NT2/D1 (cell line): ENCODE data around the gene LTBP1.
"Not testable (repeated sequence)": the region's sequence is repeated elsewhere in the genome, so short reads cannot be mapped to it uniquely, and the experiment has no call there.

ENCODE experiments used
- DNase-seq: peaks from one replicate; pipeline ENCODE4 v3.0.0-alpha.2; 2011; ENCODE audit warnings: low read depth, low spot score
- H3K27me3 ChIP-seq: 2 replicates; pipeline ENCODE4 v1.6.0; 2011; ENCODE audit warnings: mild to moderate bottlenecking; ENCODE audit not compliant: insufficient read length, insufficient read depth
- H3K36me3 ChIP-seq: 2 replicates; pipeline ENCODE4 v1.6.1; 2011; ENCODE audit warnings: mild to moderate bottlenecking, low read length, mixed read lengths; ENCODE audit not compliant: insufficient read depth, insufficient read length
- H3K4me1 ChIP-seq: 2 replicates; pipeline ENCODE4 v1.5.1; 2011; ENCODE audit not compliant: insufficient read depth, insufficient read length
- H3K4me3 ChIP-seq: 2 replicates; pipeline ENCODE4 v1.5.1; 2011; ENCODE audit warnings: low read depth; ENCODE audit not compliant: insufficient read length
- H3K9ac ChIP-seq: 2 replicates; pipeline ENCODE4 v1.6.0; 2011; ENCODE audit warnings: low read depth; ENCODE audit not compliant: insufficient read length
- H3K9me3 ChIP-seq: 2 replicates; pipeline ENCODE4 v1.5.1; 2011; ENCODE audit warnings: mild to moderate bottlenecking, low read length; ENCODE audit not compliant: insufficient read depth
- SUZ12 ChIP-seq: IDR thresholded peaks from 2 replicates; pipeline ENCODE4 v1.6.1; 2011; ENCODE audit not compliant: insufficient read length, insufficient read depth; ENCODE audit errors: extremely low read depth
- YY1 ChIP-seq: IDR thresholded peaks from 2 replicates; pipeline ENCODE4 v1.6.1; 2011; ENCODE audit not compliant: insufficient read length, insufficient read depth
- ZNF274 ChIP-seq: IDR thresholded peaks from 2 replicates; pipeline ENCODE4 v1.6.1; 2011; ENCODE audit warnings: mild to moderate bottlenecking, low read depth, low read length

The LTBP1 gene

DNA sequence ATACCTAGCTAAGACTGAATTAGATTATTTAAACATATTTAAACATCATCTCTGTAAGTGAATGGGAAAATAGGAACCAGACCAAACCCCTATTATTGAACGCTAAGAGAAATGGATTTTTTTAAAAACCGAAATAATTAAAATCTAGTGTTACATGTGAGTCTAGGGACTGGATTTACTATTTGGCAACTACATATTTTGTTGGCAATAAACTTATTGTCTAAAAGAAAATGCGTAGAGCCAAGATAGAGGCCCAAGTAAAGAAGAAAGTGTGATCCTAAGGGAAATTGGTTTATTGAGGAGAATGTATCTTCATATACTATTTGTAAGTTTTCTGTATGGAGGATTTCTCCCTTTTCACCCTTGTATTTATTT is 105.6 kb downstream of the LTBP1 start:
- Histone ChIP-seq H3K36me3 (no peaks in the 10 kb centered on the region), H3K9me3 (peaks cover 5% of the 10 kb centered on the region; the same call in 1 of the 2 replicates), H3K9ac (no peak overlapping the region), H3K4me3 (no peak overlapping the region), H3K4me1 (no peaks in the 10 kb centered on the region), H3K27me3 (no peaks in the 10 kb centered on the region)
- DNase-seq: no peak
- TF ChIP-seq SUZ12: no peak
- no peak for TF ChIP-seq ZNF274
- no peak for TF ChIP-seq YY1

- H3K9ac ChIP-seq, H3K4me3 ChIP-seq, DNase-seq, H3K9me3 ChIP-seq, H3K27me3 ChIP-seq, H3K4me1 ChIP-seq, H3K36me3 ChIP-seq: not testable (repeated sequence)
Observed at GRCh38 chr2:33052795-33053194, 106.0 kb downstream of the LTBP1 start.

GRCh38 chr2:33056170-33056569 is 109.4 kb downstream of the LTBP1 start:
- TF ChIP-seq SUZ12 (no peak), YY1 (no peak), ZNF274 (no peak)
- no peak overlapping the region for H3K9ac ChIP-seq
- H3K36me3 ChIP-seq: no peaks in the 10 kb centered on the region
- H3K4me1 ChIP-seq: no peaks in the 10 kb centered on the region
- no peak for DNase-seq
- H3K27me3 ChIP-seq: no peaks in the 10 kb centered on the region
- no peak overlapping the region for H3K4me3 ChIP-seq
- H3K9me3 ChIP-seq: peaks cover 5% of the 10 kb centered on the region; the same call in 1 of the 2 replicates

DNA sequence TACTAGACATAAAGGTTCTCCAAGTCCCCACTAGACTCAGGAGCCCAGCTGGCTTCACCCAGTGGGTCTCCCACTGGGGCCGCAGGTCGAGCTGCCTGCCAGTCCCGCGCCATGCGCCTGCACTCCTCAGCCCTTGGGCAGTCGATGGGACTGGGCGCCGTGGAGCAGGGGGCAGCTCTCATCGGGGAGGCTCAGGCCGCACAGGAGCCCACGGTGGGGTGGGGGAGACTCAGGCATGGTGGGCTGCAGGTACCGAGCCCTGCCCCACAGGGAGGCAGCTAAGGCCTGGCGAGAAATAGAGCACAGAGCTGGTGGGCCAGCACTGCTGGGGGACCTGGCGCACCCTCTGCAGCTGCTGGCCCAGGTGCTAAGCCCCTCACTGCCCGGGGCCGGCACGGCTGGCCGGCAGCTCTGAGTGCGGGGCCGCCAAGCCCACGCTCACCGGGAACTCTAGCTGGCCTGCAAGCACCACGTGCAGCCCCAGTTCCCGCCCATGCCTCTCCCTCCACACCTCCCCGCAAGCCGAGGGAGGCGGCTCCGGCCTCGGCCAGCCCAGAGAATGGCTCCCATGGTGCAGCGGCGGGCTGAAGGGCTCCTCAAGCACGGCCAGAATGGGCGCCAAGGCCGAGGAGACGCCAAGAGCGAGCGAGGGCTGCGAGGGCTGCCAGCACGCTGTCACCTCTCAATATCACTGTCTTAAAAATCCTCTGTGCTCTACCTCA is 110.7 kb downstream of the LTBP1 start:
- H3K4me1 ChIP-seq, H3K9me3 ChIP-seq, H3K27me3 ChIP-seq, DNase-seq, H3K36me3 ChIP-seq, H3K9ac ChIP-seq, H3K4me3 ChIP-seq: not testable (repeated sequence)

DNA sequence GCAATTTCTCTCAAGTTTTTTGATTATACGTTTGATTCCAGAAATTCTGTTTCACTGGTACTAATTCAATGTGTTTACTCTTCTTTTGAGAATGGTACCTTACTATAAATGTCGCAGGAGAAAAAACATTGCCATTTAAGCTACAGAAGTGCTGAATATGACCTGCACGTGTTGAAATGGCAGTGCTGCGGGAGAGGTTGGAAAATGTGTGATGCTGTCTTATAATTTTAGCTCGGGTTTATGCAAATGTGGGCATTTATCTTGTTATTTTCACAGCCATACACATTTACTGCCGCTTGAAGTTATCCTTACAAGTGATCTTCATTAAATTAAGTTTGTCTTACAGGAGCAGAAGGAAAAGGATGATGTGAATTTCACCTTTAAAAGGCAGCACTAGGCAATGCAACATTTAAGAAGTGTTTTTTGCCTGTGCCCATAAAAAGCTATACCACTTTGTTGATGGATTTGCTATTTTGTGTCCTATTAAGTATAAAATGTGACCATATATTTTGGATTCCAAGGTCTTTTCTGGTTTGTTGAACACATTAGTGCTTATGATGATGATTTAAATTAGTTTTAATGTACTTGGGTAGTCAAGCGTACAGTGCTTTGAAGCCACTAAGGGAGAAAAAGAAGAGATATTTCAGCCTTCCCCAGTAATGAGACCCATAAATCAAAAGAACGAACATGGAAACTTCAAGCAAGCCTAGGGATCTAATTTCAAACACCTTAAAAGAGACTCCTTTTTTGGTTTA is 112.1 kb downstream of the LTBP1 start:
- Histone ChIP-seq H3K4me3 (no peak overlapping the region), H3K27me3 (no peaks in the 10 kb centered on the region), H3K9me3 (no peaks in the 10 kb centered on the region), H3K36me3 (no peaks in the 10 kb centered on the region), H3K4me1 (no peaks in the 10 kb centered on the region), H3K9ac (no peak overlapping the region)
- TF ChIP-seq SUZ12: no peak
- no peak for TF ChIP-seq ZNF274
- TF ChIP-seq YY1: no peak
- no peak for DNase-seq

DNA sequence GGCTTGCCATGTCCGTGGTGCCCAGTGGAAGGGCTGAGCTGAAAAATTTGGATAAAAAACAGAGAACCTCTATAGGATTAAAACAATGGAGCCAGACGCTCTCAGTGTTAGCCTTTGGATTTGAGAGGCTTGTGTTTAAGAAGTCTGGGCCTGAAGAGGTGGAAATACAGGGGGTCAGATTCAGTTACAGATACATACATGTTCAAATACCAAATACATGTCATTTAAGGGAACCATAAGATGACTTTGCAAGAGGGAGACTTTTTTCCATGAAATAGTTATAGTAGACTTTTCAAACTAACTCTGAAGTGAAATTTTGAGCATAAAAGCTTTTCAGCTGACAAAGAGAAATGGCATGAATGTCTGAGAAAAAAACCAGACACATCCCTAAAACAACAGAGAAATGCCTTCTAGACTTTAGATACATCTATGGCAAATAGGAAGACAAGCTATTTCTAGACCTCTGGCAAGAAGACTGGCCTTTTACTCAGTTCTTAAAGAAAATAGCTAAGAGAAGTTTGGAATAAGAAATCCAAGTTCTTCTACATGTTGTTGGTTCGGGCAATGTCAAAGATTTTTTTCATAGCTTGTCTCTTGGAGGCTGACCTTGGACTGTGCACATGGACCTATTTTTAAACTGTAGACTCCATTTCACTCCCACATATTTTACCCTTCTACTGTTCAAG is 112.9 kb downstream of the LTBP1 start:
- Histone ChIP-seq H3K27me3 (no peaks in the 10 kb centered on the region), H3K4me1 (no peaks in the 10 kb centered on the region), H3K9me3 (no peaks in the 10 kb centered on the region), H3K36me3 (no peaks in the 10 kb centered on the region), H3K9ac (no peak overlapping the region), H3K4me3 (no peak overlapping the region)
- DNase-seq: no peak
- TF ChIP-seq SUZ12: no peak
- TF ChIP-seq ZNF274: no peak
- TF ChIP-seq YY1: no peak

- H3K36me3 ChIP-seq: no peaks in the 10 kb centered on the region
- H3K4me3 ChIP-seq: no peak overlapping the region
- H3K9me3 ChIP-seq: no peaks in the 10 kb centered on the region
- no peak for TF ChIP-seq YY1
- TF ChIP-seq SUZ12: no peak
- TF ChIP-seq ZNF274: no peak
- H3K27me3 ChIP-seq: no peaks in the 10 kb centered on the region
- DNase-seq: no peak
- H3K4me1 ChIP-seq: no peaks in the 10 kb centered on the region
- no peak overlapping the region for H3K9ac ChIP-seq
Observed at GRCh38 chr2:33060405-33060804, 113.7 kb downstream of the LTBP1 start.
